Liver (tissue), 9 donors: ENCODE data around the gene PLCG2. TPM values are rescaled to one million over a fixed set of nuclear protein-coding genes. Genes with fewer than 3 reads are reported as not detected.
"Not testable (repeated sequence)": the region's sequence is repeated elsewhere in the genome, so short reads cannot be mapped to it uniquely, and the experiment has no call there.

Experiments used
- DNase-seq: peaks from one replicate; pipeline ENCODE4 v3.0.0-alpha.2; 2017; ENCODE audit warnings: low spot score
- H3K27ac ChIP-seq, 2 donors: one replicate each; pipeline ENCODE4 v1.7.0; 2013; ENCODE audit warnings: inconsistent platforms in 2 of 2, low read length in 2 of 2, control low read depth in 1 of 2, low read depth in 1 of 2, mild to moderate bottlenecking in 1 of 2
- H3K27me3 ChIP-seq, 4 donors: one replicate each; pipeline versions ENCODE4 v1.6.1 to v1.7.0; 2013; ENCODE audit warnings: low read length in 3 of 4, inconsistent platforms in 1 of 4, mild to moderate bottlenecking in 1 of 4, moderate library complexity in 1 of 4; ENCODE audit not compliant: control insufficient read depth in 4 of 4, insufficient read depth in 4 of 4
- H3K36me3 ChIP-seq, 4 donors: one replicate each; pipeline versions ENCODE4 v1.6.1 to v1.7.0; 2013; ENCODE audit warnings: low read length in 3 of 4, mild to moderate bottlenecking in 3 of 4, low read depth in 1 of 4, moderate library complexity in 1 of 4; ENCODE audit not compliant: control insufficient read depth in 4 of 4, insufficient read depth in 3 of 4
- H3K4me1 ChIP-seq, 4 donors: one replicate each; pipeline versions ENCODE4 v1.6.1 to v1.7.0; 2013; ENCODE audit warnings: low read length in 3 of 4, mild to moderate bottlenecking in 3 of 4, moderate library complexity in 1 of 4; ENCODE audit not compliant: control insufficient read depth in 4 of 4, insufficient read depth in 4 of 4
- H3K4me3 ChIP-seq, 3 donors: one replicate each; pipeline versions ENCODE4 v1.6.1 to v1.7.0; 2013; ENCODE audit warnings: low read length in 3 of 3, control low read depth in 1 of 3, low read depth in 1 of 3, mild to moderate bottlenecking in 1 of 3
- H3K9ac ChIP-seq, 2 donors: one replicate each; pipeline ENCODE4 v1.7.0; 2013; ENCODE audit warnings: low read length in 2 of 2, mild to moderate bottlenecking in 2 of 2, moderate library complexity in 2 of 2, control low read depth in 1 of 2, low read depth in 1 of 2
- H3K9me3 ChIP-seq, 4 donors: one replicate each; pipeline versions ENCODE4 v1.6.1 to v1.7.0; 2013; ENCODE audit warnings: low read length in 3 of 4; ENCODE audit not compliant: control insufficient read depth in 4 of 4
- ATF3 ChIP-seq: IDR thresholded peaks from 2 replicates; pipeline ENCODE4 v1.6.1; 2016; ENCODE audit warnings: antibody characterized with exemption
- CTCF ChIP-seq: fragments of 150-350 bp; IDR thresholded peaks from 2 replicates; pipeline ENCODE4 v1.5.1; 2017; ENCODE audit warnings: improper control_type of control experiment, low read depth, low read length; ENCODE audit not compliant: missing input control
- EGR1 ChIP-seq, 2 donors: IDR thresholded peaks; 2 replicates each; pipeline ENCODE4 v1.6.1; 2016 to 2018; ENCODE audit warnings: antibody characterized with exemption in 2 of 2, low read depth in 2 of 2
- FOXA1 ChIP-seq: IDR thresholded peaks from 2 replicates; pipeline ENCODE4 v1.6.1; 2016; ENCODE audit warnings: antibody characterized with exemption
- FOXA2 ChIP-seq: IDR thresholded peaks from 2 replicates; pipeline ENCODE4 v1.6.1; 2016; ENCODE audit warnings: antibody characterized with exemption
- GABPA ChIP-seq, 2 donors: IDR thresholded peaks in 1 of 2; conservative IDR thresholded peaks in 1 of 2; 2 replicates each; pipeline ENCODE4 v1.6.1; 2016; ENCODE audit warnings: antibody characterized with exemption in 2 of 2, mild to moderate bottlenecking in 1 of 2, moderate library complexity in 1 of 2
- HNF4A ChIP-seq, 2 donors: conservative IDR thresholded peaks; 2 replicates each; pipeline ENCODE4 v1.6.1; 2016; ENCODE audit warnings: antibody characterized with exemption in 2 of 2, mild to moderate bottlenecking in 2 of 2
- JUND ChIP-seq, 2 donors: IDR thresholded peaks; 2 replicates each; pipeline ENCODE4 v1.6.1; 2016; ENCODE audit warnings: antibody characterized with exemption in 2 of 2
- MAX ChIP-seq: IDR thresholded peaks from 2 replicates; pipeline ENCODE4 v1.6.1; 2016; ENCODE audit warnings: antibody characterized with exemption
- NR2F2 ChIP-seq: IDR thresholded peaks from 2 replicates; pipeline ENCODE4 v1.6.1; 2016; ENCODE audit warnings: antibody characterized with exemption
- RAD21 ChIP-seq, 2 donors: IDR thresholded peaks; 2 replicates each; pipeline ENCODE4 v1.6.1; 2016; ENCODE audit warnings: antibody characterized with exemption in 2 of 2, mild to moderate bottlenecking in 2 of 2
- REST ChIP-seq: IDR thresholded peaks from 2 replicates; pipeline ENCODE4 v1.6.1; 2016; ENCODE audit warnings: antibody characterized with exemption, mild to moderate bottlenecking
- RXRA ChIP-seq, 2 donors: IDR thresholded peaks; 2 replicates each; pipeline ENCODE4 v1.6.1; 2017 to 2018; ENCODE audit warnings: antibody characterized with exemption in 2 of 2, mild to moderate bottlenecking in 1 of 2
- SP1 ChIP-seq: IDR thresholded peaks from 2 replicates; pipeline ENCODE4 v1.6.1; 2018; ENCODE audit warnings: antibody characterized with exemption, mild to moderate bottlenecking
- TAF1 ChIP-seq: conservative IDR thresholded peaks from 2 replicates; pipeline ENCODE4 v1.6.1; 2016; ENCODE audit warnings: antibody characterized with exemption, mild to moderate bottlenecking
- YY1 ChIP-seq: IDR thresholded peaks from 2 replicates; pipeline ENCODE4 v1.6.1; 2016; ENCODE audit warnings: antibody characterized with exemption, mild to moderate bottlenecking
- ZBTB33 ChIP-seq: IDR thresholded peaks from 2 replicates; pipeline ENCODE4 v1.6.1; 2016; ENCODE audit warnings: antibody characterized with exemption
- WGBS: extraction: QIAGEN DNeasy Blood & Tissue Kit; methylation state at CpG from one replicate; pipeline ENCODE4 v1.1.7; 2013; 5-methylcytosine and 5-hydroxymethylcytosine counted together
- polyA plus RNA-seq, 2 donors: library from polyadenylated mRNA; stranded (reverse) in 1 of 2; unstranded in 1 of 2; fragments of 200-250 nt in 1 of 2; fragments of >200 nt in 1 of 2; fragmentation: Nextera tagmentation in 1 of 2; extraction: Ambion mirVana in 1 of 2; gene quantifications; one replicate each; pipeline versions ENCODE4 v1.2.1 to v1.2.3, GENCODE V29; 2013 to 2015
- total RNA-seq, 2 donors: library from RNA; depleted of rRNA; stranded (reverse); fragments of >200 nt; gene quantifications; one replicate each; pipeline ENCODE4 v1.2.3, GENCODE V29; 2014
- donor health status: healthy.
- donor health status: healthy.
- donor health status: healthy.
- donor health status: healthy.
- donor health status: healthy.

Gene PLCG2
- total and polyA plus RNA-seq, 4 donors, result 7.1 to 21.6 (median 15.8) TPM

GRCh38 chr16:81756615-81757356 is 22.3 kb upstream of the PLCG2 start (continued):
- no peak for TF ChIP-seq RXRA (IDR thresholded peaks at IDR 0.05)
- TF ChIP-seq REST, result no peak

GRCh38 chr16:81758376-81758775 is 20.7 kb upstream of the PLCG2 start:
- Histone ChIP-seq H3K4me3 (no peak overlapping the region), H3K36me3 (no peaks in the 10 kb centered on the region), H3K27me3 (no peaks in the 10 kb centered on the region), H3K9ac (no peak overlapping the region), H3K4me1 (peaks cover 0 to 4% (median 0%) of the 10 kb centered on the region in 4 donors), H3K27ac (no peak overlapping the region), H3K9me3 (no peaks in the 10 kb centered on the region)
- 33% methylated on average over 2 of the region's 2 CpGs for WGBS
- no peak for DNase-seq
- no peak for TF ChIP-seq FOXA2
- no peak for TF ChIP-seq HNF4A (conservative IDR thresholded peaks at IDR 0.05)
- TF ChIP-seq RAD21 (IDR thresholded peaks at IDR 0.05), result no peak
- no peak for TF ChIP-seq JUND (IDR thresholded peaks at IDR 0.05)
- no peak for TF ChIP-seq REST
- no peak for TF ChIP-seq FOXA1
- TF ChIP-seq ZBTB33, result no peak
- TF ChIP-seq GABPA (IDR thresholded peaks at IDR 0.05 in 1 of 2, conservative IDR thresholded peaks at IDR 0.05 in 1 of 2), result no peak
- TF ChIP-seq EGR1 (IDR thresholded peaks at IDR 0.05; ENCODE audit: low read depth in 2 of 2), result no peak
- no peak for TF ChIP-seq RXRA (IDR thresholded peaks at IDR 0.05)
- no peak for TF ChIP-seq YY1
- TF ChIP-seq SP1, result no peak
- no peak for TF ChIP-seq TAF1
- TF ChIP-seq ATF3, result no peak
- no peak for TF ChIP-seq MAX
- no peak for TF ChIP-seq CTCF
- no peak for TF ChIP-seq NR2F2

GRCh38 chr16:81762322-81762721 is 16.8 kb upstream of the PLCG2 start:
- H3K4me3 ChIP-seq, H3K27ac ChIP-seq, H3K9me3 ChIP-seq, H3K36me3 ChIP-seq, DNase-seq, H3K9ac ChIP-seq, H3K27me3 ChIP-seq, H3K4me1 ChIP-seq: not testable (repeated sequence)
- 94% methylated on average over 4 of the region's 4 CpGs for WGBS
